Mesangial cell (primary cell): Measurements from ENCODE around the gene ATAT1. TPM values are rescaled to one million over a fixed set of nuclear protein-coding genes. Genes with fewer than 3 reads are reported as not detected.

Experiments
- total RNA-seq: library from RNA; depleted of rRNA; stranded (reverse); fragments of >200 nt; gene quantifications from 2 replicates; pipeline ENCODE4 v1.2.3, GENCODE V29; 2015

ATAT1 gene
- total RNA-seq: 5.1 and 9.0 TPM in 2 replicates

DNA sequence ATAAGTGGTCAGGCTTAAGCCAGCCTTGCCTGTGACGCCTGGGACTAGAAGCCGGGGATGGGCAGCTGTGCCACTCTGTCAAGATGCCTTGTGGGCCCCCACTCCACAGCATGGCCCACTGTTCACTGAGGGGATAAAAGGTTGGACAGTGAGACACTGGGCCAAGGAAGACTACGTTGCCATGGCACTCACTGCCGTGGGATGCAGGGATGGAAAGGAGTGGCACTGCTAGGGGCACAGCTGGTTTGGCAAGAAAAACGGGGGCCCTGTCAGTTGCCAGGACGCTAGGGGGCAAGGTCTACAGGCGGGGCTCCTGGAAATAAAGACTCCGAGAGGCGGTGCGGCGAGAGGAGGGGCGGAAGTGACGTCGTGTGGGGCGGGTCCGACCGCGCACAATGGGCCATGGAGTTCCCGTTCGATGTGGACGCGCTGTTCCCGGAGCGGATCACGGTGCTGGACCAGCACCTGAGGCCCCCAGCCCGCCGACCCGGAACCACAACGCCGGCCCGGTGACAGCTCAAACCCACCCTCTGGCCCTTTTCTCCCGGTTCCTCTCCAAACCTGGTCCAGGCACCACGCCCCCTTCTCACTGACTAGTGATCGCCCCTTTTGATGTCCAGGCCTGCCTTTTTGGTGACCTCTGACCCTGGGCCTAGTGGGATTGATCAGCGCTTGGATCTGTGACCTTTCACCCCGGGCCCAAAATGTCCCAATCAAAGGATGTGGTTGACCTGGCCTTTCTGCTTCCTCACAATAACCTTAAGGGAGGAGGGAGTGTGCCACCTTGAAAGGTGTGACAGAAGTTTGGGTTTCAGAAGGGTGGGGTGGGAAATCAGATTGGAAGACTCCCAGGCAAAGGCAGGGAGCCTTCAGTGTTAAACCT lies at the start of gene ATAT1:
Gene ATAT1 (plus strand): TSS at position 391 of the 883 bp plus-strand sequence.

DNA sequence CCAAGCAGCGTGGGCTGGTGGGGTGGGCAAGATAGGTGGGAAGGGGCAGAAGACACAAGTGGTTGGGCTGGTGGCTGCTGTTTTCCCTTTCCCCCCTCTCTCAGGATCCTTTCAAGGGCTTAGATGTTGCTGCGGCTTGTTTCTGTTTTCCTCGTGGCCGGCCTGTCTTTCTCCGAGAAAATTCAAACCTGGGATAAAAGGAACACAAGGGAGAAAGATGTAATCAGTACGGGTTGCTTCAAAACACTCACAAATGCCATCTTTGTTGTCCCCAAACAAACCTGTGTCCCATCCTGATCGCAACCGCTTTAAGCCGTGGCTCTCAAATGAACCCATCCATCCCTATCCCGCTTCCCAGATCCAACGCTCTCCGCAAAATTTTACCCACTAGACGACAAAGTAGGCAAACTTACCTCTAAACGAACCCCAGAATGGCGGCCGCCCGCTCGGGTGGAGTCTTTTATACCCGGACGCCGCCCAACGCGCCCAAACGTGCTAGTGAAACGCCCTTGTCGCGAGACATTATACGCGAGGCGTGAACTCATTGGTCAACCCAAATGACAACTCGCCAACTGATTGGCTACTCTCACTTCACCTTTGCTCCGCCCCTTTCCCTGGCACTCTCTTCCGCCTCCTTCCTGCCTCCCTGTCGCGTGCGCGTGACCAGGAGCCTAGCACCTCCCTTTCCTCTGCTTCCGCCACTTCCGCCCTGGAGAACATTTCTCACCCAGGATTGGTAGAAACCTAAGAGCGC lies 9.7 kb upstream of the ATAT1 start, which contains the start of gene PPP1R10:
Gene PPP1R10 (minus strand): TSS at position 433 of the 754 bp plus-strand sequence. CDS start 7,299 bp downstream, outside the sequence.

DNA sequence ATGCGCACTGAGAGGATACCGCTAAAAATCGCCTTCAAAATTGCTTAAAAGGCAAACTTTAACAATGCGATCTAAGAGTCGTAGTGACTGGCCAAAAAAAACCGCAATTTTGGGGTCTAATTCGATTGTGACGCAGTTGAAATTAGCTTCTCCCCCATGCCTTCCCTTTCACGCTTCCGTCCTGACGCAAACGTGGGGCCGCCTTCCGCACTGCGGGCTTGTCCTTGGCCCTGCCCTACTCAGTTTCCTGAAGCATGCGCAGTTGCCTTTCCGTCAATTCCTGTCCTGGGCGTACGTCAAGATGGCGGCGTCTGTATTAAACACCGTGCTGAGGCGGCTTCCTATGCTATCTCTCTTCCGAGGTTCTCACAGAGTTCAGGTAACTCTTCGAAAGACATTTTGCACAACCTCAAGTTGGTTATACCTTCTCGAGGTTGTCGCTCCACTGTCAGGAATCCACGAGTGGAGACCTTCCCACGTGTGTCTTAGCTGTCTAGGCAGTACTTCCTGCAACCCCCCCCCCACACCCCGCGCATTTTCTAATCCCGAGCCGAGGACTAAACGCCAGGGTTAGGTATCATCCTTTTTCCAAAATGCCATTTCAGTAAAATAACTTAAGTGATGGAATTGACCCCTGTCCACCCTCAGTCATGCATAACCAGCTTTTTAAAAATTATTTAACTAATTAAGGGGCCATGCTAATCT lies 9.0 kb upstream of the ATAT1 start, which contains the start of gene MRPS18B:
Gene MRPS18B (plus strand): TSS at position 276 of the 705 bp plus-strand sequence. CDS start 26 bp downstream, at position 302.

DNA sequence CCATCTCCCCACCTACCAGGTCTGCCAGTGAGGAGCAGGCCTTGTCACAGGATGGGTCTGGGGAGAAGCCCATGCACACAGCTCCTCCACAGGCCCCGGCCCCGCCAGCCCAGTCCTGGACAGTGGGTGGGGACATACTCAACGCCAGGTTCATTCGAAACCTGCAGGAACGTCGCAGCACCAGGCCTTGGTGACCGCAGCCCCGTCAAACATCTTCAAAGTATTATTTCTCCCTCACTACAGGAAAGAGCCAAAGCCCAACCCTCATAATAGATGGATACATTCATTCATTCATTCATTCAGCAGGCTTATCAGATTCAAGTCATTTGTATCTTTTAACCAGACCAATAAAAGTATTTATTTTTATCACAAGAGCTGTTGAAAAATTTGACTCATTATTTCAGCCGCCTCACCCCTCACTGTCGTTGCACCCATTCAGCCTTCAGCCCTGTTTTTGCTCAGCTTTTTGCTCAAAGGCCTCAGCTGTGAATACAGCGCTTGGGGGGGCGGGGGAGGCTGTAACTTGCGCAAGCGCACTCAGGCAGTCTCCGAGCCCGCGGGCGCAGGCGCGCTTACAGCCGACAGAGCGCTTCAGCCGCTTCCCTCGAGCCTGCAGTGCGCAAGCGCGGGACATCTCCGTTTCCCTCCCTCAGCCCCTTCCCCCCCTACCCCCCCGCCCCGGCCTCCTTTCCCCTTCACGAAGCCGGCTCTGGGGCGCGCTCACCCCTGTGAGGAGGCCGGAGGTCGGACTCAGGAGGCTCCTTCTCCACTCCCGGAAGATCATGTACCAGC lies 20.0 kb downstream of the ATAT1 start, which contains the start of gene C6orf136:
Gene C6orf136 (plus strand): TSS at position 684 of the 792 bp plus-strand sequence. CDS start 99 bp downstream, at position 783.

DNA sequence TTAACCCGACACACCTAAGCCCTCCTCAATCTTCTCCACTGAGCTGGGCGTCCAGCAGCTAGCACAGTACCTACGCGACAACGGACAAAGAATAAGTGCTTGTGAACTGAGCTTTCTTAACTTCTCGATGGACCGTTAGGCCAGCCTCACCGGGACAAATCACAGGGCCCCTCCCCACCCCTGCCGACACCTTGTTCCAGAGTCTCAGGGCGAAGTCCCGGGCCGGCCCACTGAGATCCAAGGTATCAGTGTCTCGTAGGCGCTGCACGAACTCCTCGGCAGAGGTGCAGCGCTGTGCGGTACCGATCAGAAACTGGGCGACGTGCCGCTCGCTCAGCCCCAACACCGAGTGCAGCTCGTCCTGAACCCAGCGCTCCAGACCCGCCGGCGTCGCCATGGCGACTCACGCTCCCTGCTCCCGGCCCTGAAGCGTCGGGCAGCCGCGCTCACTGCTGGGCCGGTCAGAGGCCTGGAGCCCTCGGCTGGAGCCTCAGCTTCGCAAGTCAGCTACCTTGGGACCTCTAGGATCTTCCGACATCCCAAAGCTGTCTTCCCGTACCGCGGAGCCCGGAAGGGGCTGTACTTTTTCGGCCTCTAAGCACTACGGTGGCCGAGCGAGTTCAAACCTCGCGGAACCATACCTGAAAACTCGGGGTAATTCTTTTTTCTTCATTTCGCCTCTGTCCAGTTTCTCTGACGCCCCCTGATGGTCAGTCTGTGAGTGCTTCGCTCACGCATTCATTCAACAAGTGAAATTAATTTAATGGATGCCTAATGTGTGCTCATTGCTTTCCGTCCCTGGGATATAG lies 46.0 kb downstream of the ATAT1 start, which contains the start of gene DHX16:
Gene DHX16 (minus strand): TSS at position 562 of the 809 bp plus-strand sequence. CDS start 165 bp downstream, at position 397.

DNA sequence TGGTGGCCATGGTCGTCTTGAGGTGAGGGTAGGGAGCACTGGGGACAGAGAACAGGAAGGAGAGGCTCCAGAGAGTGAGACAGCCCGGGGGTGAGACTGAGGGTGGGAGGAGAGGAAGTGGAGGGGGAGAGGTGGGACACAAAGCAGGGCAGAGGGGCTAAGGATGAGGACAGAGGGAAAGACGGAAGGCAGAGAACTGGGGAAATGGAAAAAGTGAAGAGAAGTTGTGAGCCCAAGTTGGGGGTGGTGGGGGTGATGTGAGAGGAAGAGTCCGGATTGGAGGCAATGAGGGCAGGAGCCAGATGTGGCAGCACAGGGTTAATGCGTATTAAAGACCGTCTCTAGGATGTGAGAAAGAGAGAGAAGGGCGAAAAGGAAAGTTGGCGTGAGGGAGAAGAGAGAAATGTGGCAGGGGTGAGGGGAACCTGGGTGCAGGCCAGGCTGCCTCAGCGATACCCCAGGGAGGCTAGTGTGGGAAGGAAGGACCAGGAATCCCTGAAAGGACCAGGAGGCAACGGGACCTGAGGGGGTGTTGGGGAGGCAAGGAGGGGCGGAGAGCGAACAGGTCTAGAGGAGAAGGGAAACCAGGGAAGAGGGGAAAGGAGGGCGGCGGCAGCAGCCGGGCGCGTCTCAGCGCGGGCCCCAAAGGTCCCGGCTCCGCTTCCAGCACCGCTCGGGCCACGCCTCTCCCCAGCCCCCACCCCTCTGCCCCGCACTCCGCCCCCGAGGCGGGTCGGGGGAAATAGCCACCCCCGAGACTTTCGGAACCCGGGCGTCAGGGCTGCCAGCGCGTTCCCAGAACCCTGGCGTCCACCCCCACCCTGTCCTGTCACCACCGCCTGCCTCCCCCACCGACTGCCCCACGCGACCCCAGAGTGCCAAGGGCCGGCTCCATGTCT lies 59.6 kb downstream of the ATAT1 start, which contains the start of gene PPP1R18:
Gene PPP1R18 (minus strand): TSS at position 637 of the 899 bp plus-strand sequence. CDS start 627 bp downstream, at position 10.

GRCh38 chr6:30690403-30691207 lies 63.9 kb downstream of the ATAT1 start, which contains the start of gene NRM:
Gene NRM, minus strand, starts transcription at chr6:30690984. Its CDS starts 10 bp downstream, at chr6:30690974.

Other genes with a start within 250 kb of the ATAT1 start
- 66.3 and 166 TPM in 2 replicates for gene HLA-E, start 137.4 kb upstream of the ATAT1 start, total RNA-seq
- 42.0 and 44.0 TPM in 2 replicates for gene GNL1, start 70.4 kb upstream of the ATAT1 start, total RNA-seq
- gene PRR3, start 69.6 kb upstream of the ATAT1 start, total RNA-seq: 9.3 and 9.8 TPM in 2 replicates
- gene ABCF1, start 55.4 kb upstream of the ATAT1 start, total RNA-seq: 32.1 and 37.8 TPM in 2 replicates
- 22.0 and 36.1 TPM in 2 replicates for gene PPP1R10, start 9.6 kb upstream of the ATAT1 start, total RNA-seq
- 52.4 and 67.6 TPM in 2 replicates for gene MRPS18B, start 9.0 kb upstream of the ATAT1 start, total RNA-seq
- gene C6orf136, start 20.3 kb downstream of the ATAT1 start, total RNA-seq: 8.0 and 10.0 TPM in 2 replicates
- 23.3 and 33.4 TPM in 2 replicates for gene DHX16, start 46.1 kb downstream of the ATAT1 start, total RNA-seq
- gene PPP1R18, start 59.8 kb downstream of the ATAT1 start, total RNA-seq: 60.1 and 75.4 TPM in 2 replicates
- gene NRM, start 64.1 kb downstream of the ATAT1 start, total RNA-seq: 17.7 and 26.2 TPM in 2 replicates
- 9.9 and 14.3 TPM in 2 replicates for gene MDC1, start 90.4 kb downstream of the ATAT1 start, total RNA-seq
- gene TUBB, start 93.5 kb downstream of the ATAT1 start, total RNA-seq: 856 and 2,016 TPM in 2 replicates
- gene FLOT1, start 115.8 kb downstream of the ATAT1 start, total RNA-seq: 127 and 150 TPM in 2 replicates
- 123 and 201 TPM in 2 replicates for gene IER3, start 117.7 kb downstream of the ATAT1 start, total RNA-seq